Measurements from ENCODE around the gene S100A11.
"Not testable (repeated sequence)": the region's sequence is repeated elsewhere in the genome, so short reads cannot be mapped to it uniquely, and the experiment has no call there.

S100A11 gene

GRCh38 chr1:152036267-152037216 lies at the start of gene S100A11:
Gene S100A11, minus strand, starts transcription at chr1:152037004. Its CDS starts 89 bp downstream, at chr1:152036915.
- DNase-seq, result peak; percentile 80

GRCh38 chr1:152084853-152085252 lies 48.0 kb upstream of the S100A11 start:
- DNase-seq, result no peak

- not testable (repeated sequence) for DNase-seq
Observed at GRCh38 chr1:152081026-152081425, 44.2 kb upstream of the S100A11 start.

- DNase-seq, result not testable (repeated sequence)
Observed at GRCh38 chr1:152080494-152080893, 43.7 kb upstream of the S100A11 start.

GRCh38 chr1:152078831-152079441 lies 42.1 kb upstream of the S100A11 start:
- no peak for DNase-seq

- DNase-seq, result no peak
Observed at GRCh38 chr1:152072311-152072710, 35.5 kb upstream of the S100A11 start.

GRCh38 chr1:152071123-152071522 lies 34.3 kb upstream of the S100A11 start:
- DNase-seq, result no peak

GRCh38 chr1:152067929-152068328 lies 31.1 kb upstream of the S100A11 start:
- DNase-seq, result no peak

- no peak for DNase-seq
Observed at GRCh38 chr1:152067150-152067549, 30.3 kb upstream of the S100A11 start.

GRCh38 chr1:152061952-152062351 lies 25.1 kb upstream of the S100A11 start:
- no peak for DNase-seq

- DNase-seq, result no peak
Observed at GRCh38 chr1:152053375-152053774, 16.6 kb upstream of the S100A11 start.

- DNase-seq, result peak; percentile 83
Observed at GRCh38 chr1:152052606-152053005, 15.8 kb upstream of the S100A11 start.

- no peak for DNase-seq
Observed at GRCh38 chr1:152050886-152051675, 14.3 kb upstream of the S100A11 start.

- no peak for DNase-seq
Observed at GRCh38 chr1:152049291-152050083, 12.7 kb upstream of the S100A11 start.

GRCh38 chr1:152048416-152049009 lies 11.7 kb upstream of the S100A11 start:
- no peak for DNase-seq

GRCh38 chr1:152047730-152048415 lies 11.1 kb upstream of the S100A11 start:
- peak; percentile 80 for DNase-seq

GRCh38 chr1:152047413-152047729 lies 10.6 kb upstream of the S100A11 start:
- no peak for DNase-seq

GRCh38 chr1:152044386-152044785 lies 7.6 kb upstream of the S100A11 start:
- no peak for DNase-seq

- no peak for DNase-seq
Observed at GRCh38 chr1:152043870-152044269, 7.1 kb upstream of the S100A11 start.

- DNase-seq, result no peak
Observed at GRCh38 chr1:152042030-152042429, 5.2 kb upstream of the S100A11 start.

- no peak for DNase-seq
Observed at GRCh38 chr1:152039886-152040285, 3.1 kb upstream of the S100A11 start.

- no peak for DNase-seq
Observed at GRCh38 chr1:152039461-152039860, 2.7 kb upstream of the S100A11 start.

Measured in activated CD4-positive, CD25-positive, alpha-beta regulatory T cell treated with anti-CD3 and anti-CD28 coated beads, Interleukin-2, amount 50 U/mL, for 72 hours (primary cell).